T47D (cell line): ENCODE data around the gene TMEM204.

Source experiments
- DNase-seq, 2 experiments: peaks; one replicate each; pipeline versions ENCODE4 v3.0.0 to v3.0.0-alpha.2; 2011 to 2012; ENCODE audit warnings: low read depth in 1 of 2, low spot score in 1 of 2
- JUND ChIP-seq: IDR thresholded peaks from 2 replicates; pipeline ENCODE4 v1.6.1; 2012; ENCODE audit warnings: low read depth
- in situ Hi-C: cut with HindIII; loops from 2 replicates; pipeline ENCODE4 v1.10.0; 2016; ENCODE audit warnings: low sequenced_read_pairs, low pct_unique_long_range_greater_than_20kb

Gene TMEM204

DNA sequence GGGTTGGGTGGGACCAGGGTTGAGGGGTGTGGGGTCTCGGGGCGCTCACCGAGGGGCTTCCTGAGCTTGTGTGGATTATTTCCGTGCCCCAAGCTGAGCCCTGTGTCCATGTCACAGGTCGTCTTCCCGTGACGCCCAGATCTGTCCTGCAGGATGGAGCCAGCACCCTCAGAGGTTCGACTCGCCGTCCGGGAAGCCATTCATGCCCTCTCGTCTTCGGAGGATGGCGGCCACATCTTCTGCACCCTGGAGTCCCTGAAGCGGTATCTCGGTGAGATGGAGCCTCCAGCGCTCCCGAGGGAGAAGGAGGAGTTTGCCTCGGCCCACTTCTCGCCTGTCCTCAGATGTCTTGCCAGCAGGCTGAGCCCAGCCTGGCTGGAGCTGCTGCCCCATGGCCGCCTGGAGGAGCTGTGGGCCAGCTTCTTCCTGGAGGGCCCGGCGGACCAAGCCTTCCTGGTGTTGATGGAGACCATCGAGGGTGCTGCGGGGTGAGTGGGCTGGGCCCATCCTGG, 39.3 kb upstream of the TMEM204 start:
- peak in 1 of 2 experiments; percentile 60 for DNase-seq
- no peak for TF ChIP-seq JUND
- in situ Hi-C loops: no loop called here

DNA sequence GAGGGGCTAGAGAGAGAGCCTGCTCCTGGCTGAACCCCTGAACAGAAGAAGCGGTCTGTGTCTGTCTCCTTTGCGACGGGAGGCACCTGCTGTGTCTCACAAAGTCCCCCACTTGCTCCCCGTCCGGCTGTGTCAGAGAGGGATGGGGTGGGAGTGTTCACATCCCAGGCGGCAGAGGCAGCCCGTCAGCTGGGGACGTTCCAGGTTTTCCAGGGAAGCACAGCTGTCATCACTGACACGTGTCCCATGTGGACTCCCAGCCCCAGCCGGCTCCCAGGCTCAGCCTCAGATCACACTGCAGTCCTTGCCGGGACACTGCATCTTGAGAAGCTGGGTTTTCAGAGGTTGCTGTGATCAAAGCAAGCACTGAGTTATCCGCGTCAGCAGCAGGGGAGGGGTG, 38.8 kb upstream of the TMEM204 start:
- in situ Hi-C loops: no loop called here
- DNase-seq: no peak
- TF ChIP-seq JUND: no peak

DNA sequence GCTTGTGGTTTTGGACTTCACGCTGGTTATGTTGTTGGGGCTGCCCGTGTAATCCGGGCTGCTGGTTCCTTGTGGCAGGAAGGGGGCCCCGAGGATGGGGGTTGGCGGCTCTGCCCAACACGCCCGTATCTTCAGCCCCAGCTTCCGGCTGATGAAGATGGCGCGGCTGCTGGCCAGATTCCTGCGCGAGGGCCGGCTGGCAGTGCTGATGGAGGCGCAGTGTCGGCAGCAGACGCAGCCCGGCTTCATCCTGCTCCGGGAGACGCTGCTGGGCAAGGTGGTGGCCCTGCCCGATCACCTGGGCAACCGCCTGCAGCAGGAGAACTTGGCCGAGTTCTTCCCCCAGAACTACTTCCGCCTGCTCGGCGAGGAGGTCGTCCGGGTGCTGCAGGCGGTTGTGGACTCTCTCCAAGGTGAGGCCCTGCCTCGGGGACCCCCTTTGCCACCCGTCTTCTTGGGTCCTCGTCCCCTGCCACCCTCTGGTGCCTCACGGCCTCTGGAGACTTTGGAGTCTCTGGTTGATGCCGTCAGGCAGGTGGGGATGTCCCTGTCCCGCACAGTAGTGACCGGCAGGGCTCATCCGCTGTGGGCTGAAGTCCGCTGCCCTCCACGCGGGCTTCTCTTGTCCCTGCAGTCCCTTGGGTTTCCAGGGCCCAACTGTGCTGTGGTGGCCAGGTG, 38.1 kb upstream of the TMEM204 start:
- in situ Hi-C loops: no loop called here
- DNase-seq: no peak
- TF ChIP-seq JUND: no peak

DNA sequence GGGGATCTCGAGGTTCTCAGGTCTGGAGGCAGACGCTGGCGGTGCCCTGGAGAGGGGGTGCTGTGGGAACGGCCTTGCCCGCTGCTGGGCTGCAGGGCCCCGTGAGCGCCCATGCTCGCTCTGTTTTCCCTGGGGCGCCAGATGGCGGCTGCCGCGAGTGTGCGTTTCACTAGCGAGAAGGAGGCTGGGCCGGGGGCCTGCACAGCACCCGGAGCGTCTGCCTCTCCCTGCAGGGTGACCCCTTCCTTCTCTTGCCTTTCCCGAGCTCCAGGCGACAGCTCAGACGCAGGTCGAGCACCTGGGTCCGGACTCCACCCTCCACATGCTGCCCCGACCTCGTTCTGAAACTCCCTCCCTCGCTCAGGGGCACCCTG, 37.6 kb upstream of the TMEM204 start:
- in situ Hi-C loops: no loop called here

DNA sequence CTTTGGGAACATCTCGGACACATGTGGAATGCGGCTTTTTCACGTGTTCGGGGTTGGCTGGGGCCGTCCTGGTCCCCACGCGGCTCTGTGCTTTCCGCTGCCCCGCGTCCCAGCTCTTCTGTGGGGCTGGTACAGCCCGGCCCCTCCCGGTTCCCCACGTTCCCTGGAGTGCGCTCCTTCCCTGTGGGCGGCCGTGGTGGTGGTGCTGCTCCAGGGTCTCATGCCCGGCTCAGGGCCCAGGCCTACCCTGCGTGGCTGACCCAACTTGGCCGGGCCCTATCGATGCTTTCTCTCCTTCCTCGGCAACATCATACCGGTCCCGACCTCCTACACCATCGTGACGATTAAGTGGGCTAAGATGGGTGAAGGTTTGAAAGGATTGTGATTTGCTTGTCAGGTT, 37.0 kb upstream of the TMEM204 start:
- TF ChIP-seq JUND: no peak
- DNase-seq: no peak
- in situ Hi-C loops: no loop called here

More for the DNA sequence above, 37.6 kb upstream of the TMEM204 start:
- no peak for DNase-seq
- TF ChIP-seq JUND: no peak

DNA sequence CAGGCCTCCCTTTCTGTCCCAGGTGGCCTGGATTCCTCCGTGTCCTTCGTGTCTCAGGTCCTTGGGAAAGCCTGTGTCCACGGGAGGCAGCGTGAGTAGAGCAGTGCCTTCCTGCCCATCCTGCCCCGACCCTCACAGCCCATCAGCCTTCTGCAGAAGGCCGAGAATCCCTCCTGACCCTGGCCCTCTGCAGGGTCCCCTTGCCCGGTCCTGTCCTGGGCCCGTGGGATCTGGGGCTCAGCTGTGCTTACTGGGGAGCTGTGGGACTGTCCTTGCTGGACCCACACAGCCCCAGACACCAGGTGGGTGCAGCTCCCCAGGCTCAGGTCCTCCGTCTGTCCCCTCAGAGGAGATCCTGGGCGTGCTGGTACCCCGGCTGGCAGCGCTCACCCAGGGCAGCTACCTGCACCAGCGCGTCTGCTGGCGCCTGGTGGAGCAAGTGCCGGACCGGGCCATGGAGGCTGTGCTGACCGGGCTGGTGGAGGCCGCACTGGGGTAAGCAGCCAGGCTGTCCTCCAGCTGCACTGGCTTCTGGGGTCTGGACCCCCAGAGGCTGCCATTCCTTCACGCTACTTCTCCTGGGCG, 36.4 kb upstream of the TMEM204 start:
- in situ Hi-C loops: no loop called here
- no peak for DNase-seq
- no peak for TF ChIP-seq JUND

DNA sequence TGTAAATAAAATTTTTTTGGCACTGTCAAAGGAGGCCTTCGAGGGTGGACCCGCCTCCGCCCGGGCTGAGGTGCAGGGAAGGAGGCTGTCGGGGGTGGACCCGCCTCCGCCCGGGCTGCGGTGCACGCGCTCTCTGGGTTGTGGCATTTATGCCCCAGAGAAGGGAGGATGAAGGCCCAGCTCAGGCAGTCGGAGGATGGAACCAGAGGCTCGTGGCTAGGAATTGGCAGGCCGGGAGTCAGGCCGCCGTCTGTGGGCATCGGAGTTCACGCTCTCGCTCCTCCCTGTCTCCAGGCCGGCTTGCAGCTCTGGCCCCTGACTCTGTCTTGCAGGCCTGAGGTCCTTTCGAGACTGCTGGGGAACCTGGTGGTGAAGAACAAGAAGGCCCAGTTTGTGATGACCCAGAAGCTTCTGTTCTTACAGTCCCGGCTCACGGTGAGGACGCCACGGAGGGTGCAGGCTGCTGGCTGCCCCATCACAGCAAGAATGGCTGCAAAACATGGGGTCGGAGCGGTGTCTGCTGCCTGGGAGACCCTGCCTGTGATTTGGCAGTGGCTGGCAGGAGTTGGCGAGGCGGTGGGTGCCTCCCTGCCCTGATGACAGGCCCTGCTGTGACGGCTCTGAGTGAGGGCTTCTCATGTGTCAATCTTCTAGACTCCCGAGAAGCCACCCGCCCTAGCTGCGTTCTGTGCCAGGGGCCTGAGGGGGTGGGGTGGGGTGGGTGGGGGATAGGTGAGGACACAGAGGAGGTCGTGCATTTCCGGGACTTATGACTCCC, 34.4 kb upstream of the TMEM204 start:
- DNase-seq: no peak
- in situ Hi-C loops: no loop called here
- no peak for TF ChIP-seq JUND

DNA sequence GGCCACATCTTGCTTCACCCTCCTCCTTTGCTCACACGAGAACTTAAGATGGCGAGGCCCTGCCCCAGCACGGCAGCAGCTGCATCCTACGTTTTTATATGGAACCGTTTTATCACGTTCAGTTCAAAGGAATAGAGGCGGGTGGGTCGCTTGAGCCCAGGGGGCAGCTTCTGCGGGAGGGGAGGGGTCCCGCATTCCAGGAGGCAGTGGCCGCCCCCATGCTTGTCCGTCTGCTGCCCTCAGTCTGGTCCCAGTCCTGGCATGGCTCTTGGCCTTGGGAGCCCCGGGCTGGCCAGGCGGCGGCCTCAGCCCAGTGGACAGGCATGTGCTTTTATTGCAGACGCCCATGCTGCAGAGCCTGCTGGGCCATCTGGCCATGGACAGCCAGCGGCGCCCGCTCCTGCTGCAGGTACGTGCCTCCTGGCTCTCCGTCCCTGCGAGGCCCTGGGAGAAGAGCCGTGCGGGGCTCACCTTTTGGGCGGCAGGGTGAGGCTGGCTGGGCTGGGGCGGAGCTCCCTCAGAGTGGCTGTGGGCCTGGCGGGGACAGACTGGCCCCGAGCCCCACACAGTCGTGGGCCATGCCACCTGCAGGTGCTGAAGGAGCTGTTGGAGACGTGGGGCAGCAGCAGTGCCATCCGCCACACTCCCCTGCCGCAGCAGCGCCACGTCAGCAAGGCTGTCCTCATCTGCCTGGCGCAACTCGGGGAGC, 33.6 kb upstream of the TMEM204 start:
- in situ Hi-C loops: no loop called here
- DNase-seq: no peak
- TF ChIP-seq JUND: no peak

DNA sequence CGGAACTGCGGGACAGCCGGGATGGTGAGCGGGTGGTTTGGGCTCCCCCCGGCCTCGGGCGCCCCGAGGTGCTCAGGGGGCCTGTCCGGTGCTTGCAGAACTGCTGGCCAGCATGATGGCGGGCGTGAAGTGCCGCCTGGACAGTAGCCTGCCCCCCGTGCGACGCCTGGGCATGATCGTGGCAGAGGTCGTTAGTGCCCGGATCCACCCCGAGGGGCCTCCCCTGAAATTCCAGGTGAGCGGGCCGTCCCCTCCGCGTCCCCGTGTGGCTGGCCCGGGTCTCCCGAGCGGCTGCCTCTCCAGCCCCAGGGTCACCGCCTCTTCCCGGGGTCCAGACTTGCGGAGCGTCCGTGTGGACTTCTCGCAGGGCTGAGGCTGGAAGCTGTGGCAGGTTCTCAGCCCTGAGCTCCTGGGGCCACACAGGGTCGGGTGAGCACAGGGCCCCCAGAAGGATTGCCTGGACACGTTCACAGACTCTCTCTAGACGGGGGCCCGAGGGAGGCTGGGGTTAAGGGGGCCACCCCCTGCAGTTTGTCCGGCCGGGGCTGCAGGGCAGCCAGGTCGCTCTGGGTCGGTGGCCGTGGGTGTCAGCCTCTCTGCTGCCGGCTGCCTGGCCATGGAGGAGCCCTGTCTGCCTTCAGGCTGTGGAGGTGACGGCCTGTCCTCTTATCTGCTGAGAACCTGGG, 32.9 kb upstream of the TMEM204 start:
- no peak for TF ChIP-seq JUND

DNA sequence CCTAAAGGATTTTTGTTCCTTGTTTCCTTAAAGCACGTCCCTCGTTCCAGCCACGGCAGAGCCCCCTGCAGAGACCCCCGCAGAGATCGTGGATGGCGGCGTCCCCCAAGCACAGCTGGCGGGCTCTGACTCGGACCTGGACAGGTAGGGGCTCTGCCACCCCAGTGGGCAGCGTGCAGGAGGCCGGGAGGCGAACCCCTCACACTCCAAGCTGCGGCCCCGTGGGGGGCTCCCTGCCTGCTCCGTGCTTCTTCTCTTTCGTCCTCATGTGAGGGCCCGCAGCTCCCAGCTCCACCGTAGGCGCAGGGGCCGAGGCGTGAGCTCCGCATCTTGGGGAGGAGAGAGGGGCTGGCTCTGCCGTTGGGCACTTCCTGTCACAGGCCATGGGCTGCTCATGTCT, 31.8 kb upstream of the TMEM204 start:
- no peak for DNase-seq
- in situ Hi-C loops: no loop called here
- TF ChIP-seq JUND: no peak

More for the DNA sequence above, 32.9 kb upstream of the TMEM204 start:
- in situ Hi-C loops: no loop called here
- no peak for DNase-seq

DNA sequence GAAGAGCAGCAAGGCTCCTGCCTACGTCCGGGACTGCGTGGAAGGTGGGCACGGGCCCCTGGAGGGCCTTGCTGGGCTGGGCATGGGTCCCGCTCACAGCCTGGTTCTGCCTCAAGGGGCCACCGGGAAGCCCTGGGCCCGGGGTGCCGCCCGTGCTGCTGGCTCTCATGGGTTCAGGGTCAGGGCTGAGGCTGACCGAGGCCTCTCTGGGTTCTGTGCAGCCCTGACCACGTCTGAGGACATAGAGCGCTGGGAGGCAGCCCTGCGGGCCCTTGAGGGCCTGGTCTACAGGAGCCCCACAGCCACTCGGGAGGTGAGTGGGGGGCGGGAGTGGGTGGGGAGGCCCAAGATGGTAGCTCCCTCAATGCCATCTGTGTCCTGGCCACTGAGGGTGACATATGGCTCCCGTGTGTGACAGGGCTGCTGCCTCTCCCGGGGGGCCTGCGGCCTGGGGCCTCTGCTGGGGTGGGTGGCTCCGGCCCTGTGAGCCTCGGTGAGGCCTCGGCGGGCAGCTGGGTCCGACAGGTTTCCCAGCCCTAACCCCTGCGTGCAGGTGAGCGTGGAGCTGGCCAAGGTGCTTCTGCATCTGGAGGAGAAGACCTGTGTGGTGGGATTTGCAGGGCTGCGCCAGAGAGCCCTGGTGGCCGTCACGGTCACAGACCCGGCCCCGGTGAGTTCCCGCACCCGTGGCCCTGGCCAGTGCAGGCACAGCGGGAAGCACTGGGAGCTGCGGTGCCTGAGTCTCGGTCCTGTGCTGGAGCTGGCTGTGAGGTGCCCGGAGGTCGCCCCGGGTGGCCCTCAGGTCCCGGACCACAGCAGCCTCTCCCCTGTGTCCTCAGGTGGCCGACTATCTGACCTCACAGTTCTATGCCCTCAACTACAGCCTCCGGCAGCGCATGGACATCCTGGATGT, 31.1 kb upstream of the TMEM204 start:
- DNase-seq: no peak
- in situ Hi-C loops: no loop called here
- no peak for TF ChIP-seq JUND
